Spleen (tissue), 11 donors: ENCODE data around the gene DLG3. TPM values are rescaled to one million over a fixed set of nuclear protein-coding genes. Genes with fewer than 3 reads are reported as not detected.
A peak's percentile ranks its signal among the peaks of the same experiment; 100 is the strongest.

Experiments
- DNase-seq: peaks from one replicate; pipeline ENCODE4 v3.0.0-alpha.2; 2020
- H3K27ac ChIP-seq, 8 donors: fragments of 200-600 bp; sonication (generic) in 7 of 8; 1 replicate in 4 of 8; 2 replicates in 4 of 8; pipeline versions ENCODE4 v1.5.0 to v1.8.0; 2016 to 2021; ENCODE audit warnings: inconsistent platforms in 4 of 8, mild to moderate bottlenecking in 4 of 8, moderate library complexity in 1 of 8
- H3K27me3 ChIP-seq, 7 donors: fragments of 200-600 bp; sonication (generic) in 6 of 7; replicated peaks in 1 of 7; 1 replicate in 4 of 7; 2 replicates in 3 of 7; pipeline versions ENCODE4 v1.5.0 to v1.8.0; 2016 to 2021; ENCODE audit warnings: inconsistent platforms in 3 of 7, mild to moderate bottlenecking in 1 of 7
- H3K36me3 ChIP-seq, 6 donors: fragments of 200-600 bp; sonication (generic) in 5 of 6; 1 replicate in 4 of 6; 2 replicates in 2 of 6; pipeline versions ENCODE4 v1.5.0 to v1.8.0; 2016 to 2021; ENCODE audit warnings: inconsistent platforms in 2 of 6
- H3K4me1 ChIP-seq, 6 donors: fragments of 200-600 bp; sonication (generic) in 5 of 6; 1 replicate in 3 of 6; 2 replicates in 3 of 6; pipeline versions ENCODE4 v1.5.0 to v1.8.0; 2016 to 2021; ENCODE audit warnings: inconsistent platforms in 3 of 6
- H3K4me3 ChIP-seq, 8 donors: fragments of 200-600 bp; sonication (generic) in 7 of 8; 1 replicate in 4 of 8; 2 replicates in 4 of 8; pipeline versions ENCODE4 v1.5.0 to v1.8.0; 2016 to 2021; ENCODE audit warnings: inconsistent platforms in 4 of 8, mild to moderate bottlenecking in 4 of 8, moderate library complexity in 2 of 8
- H3K9me3 ChIP-seq, 8 donors: fragments of 200-600 bp; sonication (generic) in 7 of 8; 1 replicate in 4 of 8; 2 replicates in 4 of 8; pipeline versions ENCODE4 v1.5.0 to v1.8.0; 2016 to 2021; ENCODE audit warnings: inconsistent platforms in 4 of 8
- CTCF ChIP-seq, 11 experiments: fragments of 200-600 bp in 7 of 11; fragments of 450-650 bp in 4 of 11; sonication (generic) in 4 of 11; IDR thresholded peaks in 8 of 11; conservative IDR thresholded peaks in 3 of 11; 1 replicate in 7 of 11; 2 replicates in 4 of 11; pipeline versions ENCODE4 v1.4.0 to v1.8.0; 2016 to 2021; ENCODE audit warnings: antibody characterized with exemption in 11 of 11, inconsistent platforms in 4 of 11, mild to moderate bottlenecking in 1 of 11
- POLR2A ChIP-seq, 3 donors: fragments of 450-650 bp; IDR thresholded peaks; one replicate each; pipeline ENCODE4 v1.5.1; 2017; ENCODE audit warnings: antibody characterized with exemption in 3 of 3, mild to moderate bottlenecking in 1 of 3
- POLR2AphosphoS5 ChIP-seq, 3 donors: sonication (generic); formaldehyde crosslinking; IDR thresholded peaks; one replicate each; pipeline ENCODE4 v1.5.1; 2017; ENCODE audit warnings: antibody characterized with exemption in 3 of 3
- WGBS, 5 donors: extraction: QIAGEN DNeasy Blood & Tissue Kit in 3 of 5; methylation state at CpG; one replicate each; pipeline versions ENCODE4 v1.1.5 to v1.1.7; 2013 to 2018; 5-methylcytosine and 5-hydroxymethylcytosine counted together
- intact Hi-C: fragments of 100-400 bp; cut with DNase I; formaldehyde crosslinking; loops from one replicate; pipeline ENCODE4 v1.15.0; 2023; ENCODE audit warnings: low total_unique reads
- polyA plus RNA-seq, 3 donors: library from polyadenylated mRNA; stranded (reverse); fragments of 200-250 nt; gene quantifications; one replicate each; pipeline ENCODE4 v1.2.1, GENCODE V29; 2013
- total RNA-seq, 7 donors: library from RNA; depleted of rRNA in 3 of 7; stranded (reverse); fragments of >200 nt in 3 of 7; fragmentation: NEBNext Ultra II Directional in 4 of 7; extraction: Animal tissue kit (Norgen Biotek cat#: 25700) in 4 of 7; gene quantifications; one replicate each; pipeline versions ENCODE4 v1.1.0 to v1.2.1, GENCODE V29; 2016 to 2021
- donor health status: healthy with polysubstance abuse.
- donor health status: DM: no; HTN: no; CAD: no; lungs with moderate emphysema.
- donor health status: DM: no; HTN: no; CAD: no.
- donor health status: Bipolar disorder and iron deficiency.
- donor health status: healthy.
- donor health status: DM: no; HTN: no; CAD: no.
- donor health status: DM: yes; HTN: yes; CAD: no.

Gene DLG3
- total and polyA plus RNA-seq, 10 donors, result 2.7 to 46.3 (median 35.5) TPM

DNA sequence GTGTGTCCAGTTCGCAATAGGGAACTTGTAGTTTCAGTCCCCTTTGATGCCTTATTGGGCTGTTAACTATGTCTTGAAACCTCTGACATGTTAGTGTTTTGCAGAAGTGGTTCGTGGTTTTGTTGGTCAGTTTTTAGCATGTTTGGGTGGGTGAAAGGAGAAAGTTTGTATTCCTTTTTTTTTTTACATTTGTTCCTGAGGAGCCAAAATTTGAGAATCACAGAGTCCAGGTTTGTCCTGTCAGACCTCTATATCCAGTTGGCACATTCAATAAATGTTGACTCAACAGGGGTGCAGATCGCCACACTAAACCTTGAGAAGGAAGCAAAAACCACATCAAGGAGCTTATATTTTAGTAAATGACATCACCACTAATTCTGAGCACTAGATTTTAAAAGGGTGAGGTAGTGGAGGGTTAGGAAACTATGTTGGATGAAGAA lies 26.2 kb downstream of the DLG3 start:
- 20 to 53% (median 36%) methylated on average over 3 of the region's 3 CpGs for WGBS, 5 donors
- no peaks in the 10 kb centered on the region for H3K36me3 ChIP-seq

DNA sequence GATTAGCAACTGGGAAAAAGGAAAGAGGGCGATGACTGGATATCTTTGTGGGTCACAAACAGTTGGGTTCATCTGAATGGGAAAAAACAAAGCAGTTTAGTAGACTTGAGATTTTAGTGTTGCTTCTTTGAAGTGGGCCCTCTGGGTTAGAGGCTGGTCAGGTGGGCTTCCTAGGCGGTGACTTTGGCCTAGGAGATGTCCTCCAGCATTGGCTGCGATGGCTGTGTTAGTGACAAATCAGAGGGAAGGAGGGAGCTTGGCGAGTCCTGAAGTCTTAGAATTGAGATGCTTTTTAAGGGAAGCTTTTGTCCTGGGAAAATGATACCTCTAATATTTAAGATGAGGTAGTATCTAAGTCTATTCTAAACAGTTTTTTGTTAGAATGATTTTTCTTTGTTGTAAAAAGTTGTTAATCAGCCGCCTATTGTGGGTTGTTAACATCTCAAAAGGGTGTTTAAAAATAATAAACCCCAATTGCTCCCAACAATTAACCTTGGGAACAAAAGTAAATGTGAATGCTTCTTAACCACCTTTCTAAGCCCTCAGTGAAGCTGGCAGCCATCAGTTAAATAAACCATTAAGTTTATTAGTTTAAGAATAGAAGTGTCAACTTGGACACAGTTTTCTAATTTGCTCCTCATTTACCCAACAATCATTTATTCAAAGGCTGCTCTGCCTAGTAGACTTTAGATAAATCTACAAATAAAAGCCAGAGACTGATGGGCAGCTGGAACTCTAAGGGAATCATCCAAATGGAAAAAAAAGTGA lies 31.7 kb downstream of the DLG3 start:
- Histone ChIP-seq H3K4me1 (peaks cover 0 to 10% (median 0%) of the 10 kb centered on the region in 6 donors), H3K27me3 (no peaks in the 10 kb centered on the region), H3K36me3 (peaks cover 0 to 8% (median 0%) of the 10 kb centered on the region in 6 donors), H3K9me3 (no peaks in the 10 kb centered on the region), H3K4me3 (no peak overlapping the region), H3K27ac (peak overlapping the region in 3 of 8 donors; percentile 28 to 63 (median 58))
- TF ChIP-seq POLR2AphosphoS5 (IDR thresholded peaks at IDR 0.05) (no peak), POLR2A (IDR thresholded peaks at IDR 0.05) (no peak), CTCF (IDR thresholded peaks at IDR 0.05 in 8 of 11, conservative IDR thresholded peaks at IDR 0.05 in 3 of 11) (no peak)
- 74 to 95% (median 92%) methylated on average over 5 of the region's 5 CpGs for WGBS, 5 donors
- intact Hi-C loops, result no loop called here
- no peak for DNase-seq

More for the DNA sequence above, 26.2 kb downstream of the DLG3 start:
- Histone ChIP-seq H3K27ac (no peak overlapping the region), H3K27me3 (no peaks in the 10 kb centered on the region), H3K4me3 (no peak overlapping the region), H3K4me1 (no peaks in the 10 kb centered on the region), H3K9me3 (no peaks in the 10 kb centered on the region)
- DNase-seq, result no peak
- TF ChIP-seq CTCF (IDR thresholded peaks at IDR 0.05 in 8 of 11, conservative IDR thresholded peaks at IDR 0.05 in 3 of 11) (no peak), POLR2AphosphoS5 (IDR thresholded peaks at IDR 0.05) (no peak), POLR2A (IDR thresholded peaks at IDR 0.05) (no peak)
- intact Hi-C loops, result no loop called here

- Histone ChIP-seq H3K36me3 (peaks cover 0 to 12% (median 0%) of the 10 kb centered on the region in 6 donors), H3K4me1 (peaks cover 0 to 13% (median 0%) of the 10 kb centered on the region in 6 donors), H3K4me3 (no peak overlapping the region), H3K27ac (peak overlapping the region in 5 of 8 donors; percentile 2 to 63 (median 36)), H3K27me3 (no peaks in the 10 kb centered on the region), H3K9me3 (no peaks in the 10 kb centered on the region)
- intact Hi-C loops, result no loop called here
- TF ChIP-seq POLR2A (IDR thresholded peaks at IDR 0.05) (no peak), POLR2AphosphoS5 (IDR thresholded peaks at IDR 0.05) (no peak), CTCF (IDR thresholded peaks at IDR 0.05 in 8 of 11, conservative IDR thresholded peaks at IDR 0.05 in 3 of 11) (no peak)
- WGBS, 5 donors, result 44 to 61% (median 49%) methylated on average over 9 to 13 of the region's 13 CpGs
- no peak for DNase-seq
These were observed 32.5 kb downstream of the DLG3 start for GRCh38 chrX:70476934-70477733.

- no peak overlapping the region for H3K4me3 ChIP-seq
- peaks cover 0 to 13% (median 0%) of the 10 kb centered on the region in 6 donors for H3K4me1 ChIP-seq
- H3K9me3 ChIP-seq, result no peaks in the 10 kb centered on the region
- intact Hi-C loops, result no loop called here
- peaks cover 0 to 12% (median 0%) of the 10 kb centered on the region in 6 donors for H3K36me3 ChIP-seq
- peak overlapping the region in 4 of 8 donors; percentile 2 to 63 (median 42) for H3K27ac ChIP-seq
- no peaks in the 10 kb centered on the region for H3K27me3 ChIP-seq
- TF ChIP-seq CTCF (IDR thresholded peaks at IDR 0.05 in 8 of 11, conservative IDR thresholded peaks at IDR 0.05 in 3 of 11) (no peak), POLR2AphosphoS5 (IDR thresholded peaks at IDR 0.05) (no peak), POLR2A (IDR thresholded peaks at IDR 0.05) (no peak)
- no peak for DNase-seq
- WGBS, 5 donors, result 42 to 90% (median 51%) methylated on average over 3 to 4 of the region's 4 CpGs
These were observed 33.1 kb downstream of the DLG3 start for GRCh38 chrX:70477734-70478075.
